Smooth muscle cell (in vitro differentiated cells): ENCODE data around the gene ZNF362. TPM values are rescaled to one million over a fixed set of nuclear protein-coding genes. Genes with fewer than 3 reads are reported as not detected.
"Not testable (repeated sequence)": the region's sequence is repeated elsewhere in the genome, so short reads cannot be mapped to it uniquely, and the experiment has no call there.

ENCODE experiments used
- DNase-seq: peaks from one replicate; lab custom pipeline; 2025; ENCODE audit not compliant: unreplicated experiment; lab: John Stamatoyannopoulos, UW
- H2AFZ ChIP-seq: fragments of 200-600 bp; sonication (generic); 2 replicates; pipeline ENCODE4 v1.6.0; 2016; ENCODE audit warnings: antibody characterized with exemption, low read depth, mild to moderate bottlenecking
- H3F3A ChIP-seq: fragments of 200-600 bp; sonication (generic); 2 replicates; pipeline ENCODE4 v1.6.0; 2017; ENCODE audit warnings: antibody characterized with exemption, low read depth
- H3K27ac ChIP-seq: fragments of 200-600 bp; sonication (generic); 2 replicates; pipeline ENCODE4 v1.5.1; 2016; ENCODE audit warnings: low read depth, mild to moderate bottlenecking
- H3K27me3 ChIP-seq: fragments of 200-600 bp; sonication (generic); 2 replicates; pipeline ENCODE4 v1.6.1; 2016; ENCODE audit warnings: low read depth, mild to moderate bottlenecking
- H3K36me3 ChIP-seq: fragments of 200-600 bp; sonication (generic); 2 replicates; pipeline ENCODE4 v1.5.1; 2016; ENCODE audit warnings: low read depth
- H3K4me1 ChIP-seq: fragments of 200-600 bp; sonication (generic); 2 replicates; pipeline ENCODE4 v1.5.1; 2016; ENCODE audit warnings: low read depth
- H3K4me2 ChIP-seq: fragments of 200-600 bp; sonication (generic); 2 replicates; pipeline ENCODE4 v1.6.0; 2016; ENCODE audit warnings: mild to moderate bottlenecking
- H3K4me3 ChIP-seq: fragments of 200-600 bp; sonication (generic); 2 replicates; pipeline ENCODE4 v1.5.1; 2016; ENCODE audit warnings: mild to moderate bottlenecking
- H3K79me2 ChIP-seq: fragments of 200-600 bp; sonication (generic); 2 replicates; pipeline ENCODE4 v1.6.0; 2016; ENCODE audit warnings: low read depth, mild to moderate bottlenecking
- H3K9ac ChIP-seq: fragments of 200-600 bp; sonication (generic); 2 replicates; pipeline ENCODE4 v1.6.0; 2016; ENCODE audit warnings: low read depth
- H3K9me3 ChIP-seq: fragments of 200-600 bp; sonication (generic); replicated peaks from 2 replicates; pipeline ENCODE4 v1.5.1; 2016; ENCODE audit warnings: low read depth
- H4K20me1 ChIP-seq: fragments of 200-600 bp; sonication (generic); 2 replicates; pipeline ENCODE4 v1.6.0; 2016; ENCODE audit warnings: low read depth
- WGBS: methylation state at CpG from one replicate; pipeline ENCODE4 v1.1.7; 2016; ENCODE audit warnings: low lambda C conversion rate; 5-methylcytosine and 5-hydroxymethylcytosine counted together
- polyA plus RNA-seq: library from polyadenylated mRNA; unstranded; fragments of >200 nt; fragmentation: Nextera tagmentation; extraction: Ambion mirVana; gene quantifications from 2 replicates; pipeline ENCODE4 v1.2.1, GENCODE V29; 2016
- total RNA-seq: library from RNA; depleted of rRNA; stranded (reverse); fragments of >200 nt; gene quantifications from 2 replicates; pipeline ENCODE4 v1.2.3, GENCODE V29; 2014
- TF ChIP-seq, protein P1 (sequence below): fragments of 200-600 bp; sonication (generic); IDR thresholded peaks from 2 replicates; pipeline ENCODE4 v1.5.1; 2017; ENCODE audit warnings: borderline replicate concordance, mild to moderate bottlenecking, antibody characterized with exemption; ENCODE audit not compliant: insufficient read depth, poor library complexity, severe bottlenecking

ZNF362 gene
- total and polyA plus RNA-seq, 2 experiments from 2014 or later = 30.0 to 38.2 TPM

GRCh38 chr1:33306653-33307493, 50.6 kb downstream of the ZNF362 start:
- Histone ChIP-seq H3K9ac (no peak overlapping the region), H3K36me3 (no peaks in the 10 kb centered on the region), H3K4me2 (peak overlapping the region; percentile 84), H3K79me2 (no peaks in the 10 kb centered on the region), H3K27me3 (peaks cover 7% of the 10 kb centered on the region), H3K27ac (no peak overlapping the region), H3K4me1 (no peaks in the 10 kb centered on the region), H4K20me1 (no peaks in the 10 kb centered on the region), H3K9me3 (no peaks in the 10 kb centered on the region), H3K4me3 (peak overlapping the region; percentile 35), H3F3A (no peaks in the 10 kb centered on the region), H2AFZ (no peak overlapping the region)
- TF ChIP-seq, protein P1, sequence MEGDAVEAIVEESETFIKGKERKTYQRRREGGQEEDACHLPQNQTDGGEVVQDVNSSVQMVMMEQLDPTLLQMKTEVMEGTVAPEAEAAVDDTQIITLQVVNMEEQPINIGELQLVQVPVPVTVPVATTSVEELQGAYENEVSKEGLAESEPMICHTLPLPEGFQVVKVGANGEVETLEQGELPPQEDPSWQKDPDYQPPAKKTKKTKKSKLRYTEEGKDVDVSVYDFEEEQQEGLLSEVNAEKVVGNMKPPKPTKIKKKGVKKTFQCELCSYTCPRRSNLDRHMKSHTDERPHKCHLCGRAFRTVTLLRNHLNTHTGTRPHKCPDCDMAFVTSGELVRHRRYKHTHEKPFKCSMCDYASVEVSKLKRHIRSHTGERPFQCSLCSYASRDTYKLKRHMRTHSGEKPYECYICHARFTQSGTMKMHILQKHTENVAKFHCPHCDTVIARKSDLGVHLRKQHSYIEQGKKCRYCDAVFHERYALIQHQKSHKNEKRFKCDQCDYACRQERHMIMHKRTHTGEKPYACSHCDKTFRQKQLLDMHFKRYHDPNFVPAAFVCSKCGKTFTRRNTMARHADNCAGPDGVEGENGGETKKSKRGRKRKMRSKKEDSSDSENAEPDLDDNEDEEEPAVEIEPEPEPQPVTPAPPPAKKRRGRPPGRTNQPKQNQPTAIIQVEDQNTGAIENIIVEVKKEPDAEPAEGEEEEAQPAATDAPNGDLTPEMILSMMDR = no peak
- WGBS = 45% methylated on average over 105 of the region's 113 CpGs
- DNase-seq = no peak

DNA sequence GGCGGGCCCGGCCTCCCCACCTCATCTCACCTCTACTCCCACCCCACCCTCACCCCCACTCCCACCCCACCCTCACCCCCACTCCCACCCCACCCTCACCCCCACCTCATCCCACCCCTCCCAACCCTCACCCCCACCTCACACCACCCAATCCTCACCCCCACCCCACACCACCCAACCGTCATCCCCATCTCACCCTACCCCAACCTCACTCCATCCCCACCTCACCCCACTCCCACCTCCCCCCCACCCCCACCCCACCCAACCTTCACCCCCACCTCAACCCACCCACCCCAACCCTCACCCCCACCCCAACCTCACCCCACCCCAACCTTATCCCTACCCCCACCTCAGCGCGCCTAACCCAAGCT, 51.2 kb downstream of the ZNF362 start:
- Histone ChIP-seq H3K4me1 (no peaks in the 10 kb centered on the region), H3K4me2 (no peak overlapping the region), H3K27me3 (peaks cover 7% of the 10 kb centered on the region), H3K9me3 (no peaks in the 10 kb centered on the region), H3K9ac (no peak overlapping the region), H3F3A (no peaks in the 10 kb centered on the region), H3K79me2 (no peaks in the 10 kb centered on the region), H3K27ac (no peak overlapping the region), H2AFZ (no peak overlapping the region), H4K20me1 (no peaks in the 10 kb centered on the region), H3K36me3 (no peaks in the 10 kb centered on the region), H3K4me3 (no peak overlapping the region)
- TF ChIP-seq, protein P1 = no peak
- no CpG with 5 or more reads among the region's 5 CpGs for WGBS
- DNase-seq = no peak

DNA sequence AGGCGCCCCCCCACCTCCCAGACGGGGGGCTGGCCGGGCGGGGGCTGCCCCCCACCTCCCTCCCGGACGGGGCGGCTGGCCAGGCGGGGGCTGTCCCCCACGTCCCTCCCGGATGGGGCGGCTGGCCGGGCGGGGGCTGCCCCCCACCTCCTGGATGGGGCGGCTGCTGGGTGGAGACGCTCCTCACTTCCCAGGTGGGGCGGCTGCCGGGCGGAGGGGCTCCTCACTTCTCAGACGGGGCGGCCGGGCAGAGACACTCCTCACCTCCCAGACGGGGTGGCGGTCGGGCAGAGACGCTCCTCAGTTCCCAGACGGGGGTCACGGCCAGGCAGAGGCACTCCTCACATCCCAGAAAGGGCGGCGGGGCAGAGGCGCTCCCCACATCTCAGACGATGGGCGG, 53.1 kb downstream of the ZNF362 start:
- not testable (repeated sequence) for H3K9ac ChIP-seq, H4K20me1 ChIP-seq, H3K79me2 ChIP-seq, H2AFZ ChIP-seq, H3K4me3 ChIP-seq, H3K4me2 ChIP-seq, H3K27me3 ChIP-seq, H3K27ac ChIP-seq, H3K4me1 ChIP-seq, H3K9me3 ChIP-seq, DNase-seq, H3K36me3 ChIP-seq, H3F3A ChIP-seq
- WGBS = 99% methylated on average over 14 of the region's 32 CpGs

- no peak for DNase-seq
- no peak overlapping the region for H3K4me2 ChIP-seq
- H3K36me3 ChIP-seq = no peaks in the 10 kb centered on the region
- H3K27me3 ChIP-seq = peaks cover 7% of the 10 kb centered on the region
- no peak overlapping the region for H3K4me3 ChIP-seq
- no peaks in the 10 kb centered on the region for H3K9me3 ChIP-seq
- H3K9ac ChIP-seq = no peak overlapping the region
- H4K20me1 ChIP-seq = no peaks in the 10 kb centered on the region
- WGBS = 75% methylated on average over 8 of the region's 8 CpGs
- no peaks in the 10 kb centered on the region for H3F3A ChIP-seq
- H3K4me1 ChIP-seq = no peaks in the 10 kb centered on the region
- H3K79me2 ChIP-seq = no peaks in the 10 kb centered on the region
- H3K27ac ChIP-seq = no peak overlapping the region
- TF ChIP-seq, protein P1 = no peak
- H2AFZ ChIP-seq = no peak overlapping the region
These were observed 54.4 kb downstream of the ZNF362 start for GRCh38 chr1:33310702-33311101.
